Liver (tissue), 9 donors: ENCODE results near the gene P3H2. TPM values are rescaled to one million over a fixed set of nuclear protein-coding genes. Genes with fewer than 3 reads are reported as not detected.

Experiments
- DNase-seq: peaks from one replicate; pipeline ENCODE4 v3.0.0-alpha.2; 2017; ENCODE audit warnings: low spot score
- H3K27ac ChIP-seq, 2 donors: one replicate each; pipeline ENCODE4 v1.7.0; 2013; ENCODE audit warnings: inconsistent platforms in 2 of 2, low read length in 2 of 2, control low read depth in 1 of 2, low read depth in 1 of 2, mild to moderate bottlenecking in 1 of 2
- H3K27me3 ChIP-seq, 4 donors: one replicate each; pipeline versions ENCODE4 v1.6.1 to v1.7.0; 2013; ENCODE audit warnings: low read length in 3 of 4, inconsistent platforms in 1 of 4, mild to moderate bottlenecking in 1 of 4, moderate library complexity in 1 of 4; ENCODE audit not compliant: control insufficient read depth in 4 of 4, insufficient read depth in 4 of 4
- H3K36me3 ChIP-seq, 4 donors: one replicate each; pipeline versions ENCODE4 v1.6.1 to v1.7.0; 2013; ENCODE audit warnings: low read length in 3 of 4, mild to moderate bottlenecking in 3 of 4, low read depth in 1 of 4, moderate library complexity in 1 of 4; ENCODE audit not compliant: control insufficient read depth in 4 of 4, insufficient read depth in 3 of 4
- H3K4me1 ChIP-seq, 4 donors: one replicate each; pipeline versions ENCODE4 v1.6.1 to v1.7.0; 2013; ENCODE audit warnings: low read length in 3 of 4, mild to moderate bottlenecking in 3 of 4, moderate library complexity in 1 of 4; ENCODE audit not compliant: control insufficient read depth in 4 of 4, insufficient read depth in 4 of 4
- H3K4me3 ChIP-seq, 3 donors: one replicate each; pipeline versions ENCODE4 v1.6.1 to v1.7.0; 2013; ENCODE audit warnings: low read length in 3 of 3, control low read depth in 1 of 3, low read depth in 1 of 3, mild to moderate bottlenecking in 1 of 3
- H3K9ac ChIP-seq, 2 donors: one replicate each; pipeline ENCODE4 v1.7.0; 2013; ENCODE audit warnings: low read length in 2 of 2, mild to moderate bottlenecking in 2 of 2, moderate library complexity in 2 of 2, control low read depth in 1 of 2, low read depth in 1 of 2
- H3K9me3 ChIP-seq, 4 donors: one replicate each; pipeline versions ENCODE4 v1.6.1 to v1.7.0; 2013; ENCODE audit warnings: low read length in 3 of 4; ENCODE audit not compliant: control insufficient read depth in 4 of 4
- ATF3 ChIP-seq: IDR thresholded peaks from 2 replicates; pipeline ENCODE4 v1.6.1; 2016; ENCODE audit warnings: antibody characterized with exemption
- FOXA1 ChIP-seq: IDR thresholded peaks from 2 replicates; pipeline ENCODE4 v1.6.1; 2016; ENCODE audit warnings: antibody characterized with exemption
- FOXA2 ChIP-seq: IDR thresholded peaks from 2 replicates; pipeline ENCODE4 v1.6.1; 2016; ENCODE audit warnings: antibody characterized with exemption
- GABPA ChIP-seq, 2 donors: IDR thresholded peaks in 1 of 2; conservative IDR thresholded peaks in 1 of 2; 2 replicates each; pipeline ENCODE4 v1.6.1; 2016; ENCODE audit warnings: antibody characterized with exemption in 2 of 2, mild to moderate bottlenecking in 1 of 2, moderate library complexity in 1 of 2
- HNF4A ChIP-seq, 2 donors: conservative IDR thresholded peaks; 2 replicates each; pipeline ENCODE4 v1.6.1; 2016; ENCODE audit warnings: antibody characterized with exemption in 2 of 2, mild to moderate bottlenecking in 2 of 2
- JUND ChIP-seq, 2 donors: IDR thresholded peaks; 2 replicates each; pipeline ENCODE4 v1.6.1; 2016; ENCODE audit warnings: antibody characterized with exemption in 2 of 2
- NR2F2 ChIP-seq: IDR thresholded peaks from 2 replicates; pipeline ENCODE4 v1.6.1; 2016; ENCODE audit warnings: antibody characterized with exemption
- RAD21 ChIP-seq, 2 donors: IDR thresholded peaks; 2 replicates each; pipeline ENCODE4 v1.6.1; 2016; ENCODE audit warnings: antibody characterized with exemption in 2 of 2, mild to moderate bottlenecking in 2 of 2
- RXRA ChIP-seq, 2 donors: IDR thresholded peaks; 2 replicates each; pipeline ENCODE4 v1.6.1; 2017 to 2018; ENCODE audit warnings: antibody characterized with exemption in 2 of 2, mild to moderate bottlenecking in 1 of 2
- SP1 ChIP-seq: IDR thresholded peaks from 2 replicates; pipeline ENCODE4 v1.6.1; 2018; ENCODE audit warnings: antibody characterized with exemption, mild to moderate bottlenecking
- TAF1 ChIP-seq: conservative IDR thresholded peaks from 2 replicates; pipeline ENCODE4 v1.6.1; 2016; ENCODE audit warnings: antibody characterized with exemption, mild to moderate bottlenecking
- YY1 ChIP-seq: IDR thresholded peaks from 2 replicates; pipeline ENCODE4 v1.6.1; 2016; ENCODE audit warnings: antibody characterized with exemption, mild to moderate bottlenecking
- WGBS: extraction: QIAGEN DNeasy Blood & Tissue Kit; methylation state at CpG from one replicate; pipeline ENCODE4 v1.1.7; 2013; 5-methylcytosine and 5-hydroxymethylcytosine counted together
- polyA plus RNA-seq, 2 donors: library from polyadenylated mRNA; stranded (reverse) in 1 of 2; unstranded in 1 of 2; fragments of 200-250 nt in 1 of 2; fragments of >200 nt in 1 of 2; fragmentation: Nextera tagmentation in 1 of 2; extraction: Ambion mirVana in 1 of 2; gene quantifications; one replicate each; pipeline versions ENCODE4 v1.2.1 to v1.2.3, GENCODE V29; 2013 to 2015
- total RNA-seq, 2 donors: library from RNA; depleted of rRNA; stranded (reverse); fragments of >200 nt; gene quantifications; one replicate each; pipeline ENCODE4 v1.2.3, GENCODE V29; 2014
- TF ChIP-seq, protein P1 (sequence below): IDR thresholded peaks from 2 replicates; pipeline ENCODE4 v1.6.1; 2016; ENCODE audit warnings: antibody characterized with exemption
- TF ChIP-seq, protein P2 (sequence below): IDR thresholded peaks from 2 replicates; pipeline ENCODE4 v1.6.1; 2016; ENCODE audit warnings: antibody characterized with exemption, mild to moderate bottlenecking
- donor health status: healthy.
- donor health status: healthy.
- donor health status: healthy.
- donor health status: healthy.
- donor health status: healthy.

Gene P3H2
- total and polyA plus RNA-seq, 4 donors: 1.9 to 6.9 (median 4.1) TPM

- Histone ChIP-seq H3K4me1 (peaks cover 5 to 14% (median 9%) of the 10 kb centered on the region in 4 donors), H3K36me3 (no peaks in the 10 kb centered on the region), H3K27me3 (peaks cover 0 to 8% (median 0%) of the 10 kb centered on the region in 4 donors), H3K9me3 (no peaks in the 10 kb centered on the region), H3K27ac (no peak overlapping the region), H3K9ac (no peak overlapping the region), H3K4me3 (no peak overlapping the region)
- WGBS: 65% methylated on average over 3 of the region's 3 CpGs
- no peak for DNase-seq
- TF ChIP-seq HNF4A (conservative IDR thresholded peaks at IDR 0.05) (no peak), GABPA (IDR thresholded peaks at IDR 0.05 in 1 of 2, conservative IDR thresholded peaks at IDR 0.05 in 1 of 2) (no peak), RAD21 (IDR thresholded peaks at IDR 0.05) (no peak), ATF3 (no peak), NR2F2 (no peak), FOXA2 (no peak), YY1 (no peak)
These were observed 3.4 kb upstream of the P3H2 start for GRCh38 chr3:190124067-190124466.

- no peak for DNase-seq
- Histone ChIP-seq H3K27ac (no peak overlapping the region), H3K9me3 (no peaks in the 10 kb centered on the region), H3K36me3 (no peaks in the 10 kb centered on the region), H3K4me3 (no peak overlapping the region), H3K27me3 (peaks cover 0 to 12% (median 0%) of the 10 kb centered on the region in 4 donors), H3K4me1 (peaks cover 5 to 15% (median 10%) of the 10 kb centered on the region in 4 donors), H3K9ac (no peak overlapping the region)
- TF ChIP-seq YY1 (no peak), NR2F2 (no peak), ATF3 (no peak), TAF1 (no peak), RXRA (IDR thresholded peaks at IDR 0.05) (no peak), JUND (IDR thresholded peaks at IDR 0.05) (no peak), FOXA1 (no peak), FOXA2 (no peak)
- TF ChIP-seq, protein P1, sequence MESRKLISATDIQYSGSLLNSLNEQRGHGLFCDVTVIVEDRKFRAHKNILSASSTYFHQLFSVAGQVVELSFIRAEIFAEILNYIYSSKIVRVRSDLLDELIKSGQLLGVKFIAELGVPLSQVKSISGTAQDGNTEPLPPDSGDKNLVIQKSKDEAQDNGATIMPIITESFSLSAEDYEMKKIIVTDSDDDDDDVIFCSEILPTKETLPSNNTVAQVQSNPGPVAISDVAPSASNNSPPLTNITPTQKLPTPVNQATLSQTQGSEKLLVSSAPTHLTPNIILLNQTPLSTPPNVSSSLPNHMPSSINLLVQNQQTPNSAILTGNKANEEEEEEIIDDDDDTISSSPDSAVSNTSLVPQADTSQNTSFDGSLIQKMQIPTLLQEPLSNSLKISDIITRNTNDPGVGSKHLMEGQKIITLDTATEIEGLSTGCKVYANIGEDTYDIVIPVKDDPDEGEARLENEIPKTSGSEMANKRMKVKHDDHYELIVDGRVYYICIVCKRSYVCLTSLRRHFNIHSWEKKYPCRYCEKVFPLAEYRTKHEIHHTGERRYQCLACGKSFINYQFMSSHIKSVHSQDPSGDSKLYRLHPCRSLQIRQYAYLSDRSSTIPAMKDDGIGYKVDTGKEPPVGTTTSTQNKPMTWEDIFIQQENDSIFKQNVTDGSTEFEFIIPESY: no peak
- 82% methylated on average over 8 of the region's 8 CpGs for WGBS
These were observed 1.6 kb upstream of the P3H2 start for GRCh38 chr3:190122198-190122771.

DNA sequence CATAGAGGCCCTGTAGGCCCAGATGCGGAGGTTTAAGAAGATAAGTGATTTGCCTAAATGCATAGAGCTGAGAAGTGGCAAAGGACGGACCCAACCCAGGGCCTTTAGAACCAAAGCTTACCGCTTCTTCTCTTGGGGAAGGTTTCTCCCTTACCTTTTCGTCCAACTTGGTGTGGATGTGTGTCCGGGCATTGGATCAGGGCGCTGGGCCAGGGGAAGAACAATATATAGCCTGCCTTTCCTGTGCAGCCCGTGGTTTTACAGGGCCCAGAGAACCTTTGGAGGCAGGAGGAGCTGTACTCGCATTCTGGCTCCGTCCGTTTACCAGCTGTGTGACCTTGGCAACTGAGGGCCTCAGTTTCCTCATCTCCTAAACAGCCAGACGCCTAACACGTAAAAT is 686 bp upstream of the P3H2 start:
- WGBS: 86% methylated on average over 12 of the region's 12 CpGs
- H3K9ac ChIP-seq: no peak overlapping the region
- no peak overlapping the region for H3K4me3 ChIP-seq
- H3K9me3 ChIP-seq: no peaks in the 10 kb centered on the region
- DNase-seq: no peak
- H3K4me1 ChIP-seq: peaks cover 5 to 15% (median 10%) of the 10 kb centered on the region in 4 donors
- H3K36me3 ChIP-seq: no peaks in the 10 kb centered on the region
- no peak overlapping the region for H3K27ac ChIP-seq
- peaks cover 0 to 12% (median 0%) of the 10 kb centered on the region in 4 donors for H3K27me3 ChIP-seq
- TF ChIP-seq, protein P1: no peak
- TF ChIP-seq JUND (IDR thresholded peaks at IDR 0.05) (no peak), GABPA (IDR thresholded peaks at IDR 0.05 in 1 of 2, conservative IDR thresholded peaks at IDR 0.05 in 1 of 2) (no peak), SP1 (no peak), FOXA2 (no peak), NR2F2 (no peak)
- TF ChIP-seq, protein P2, sequence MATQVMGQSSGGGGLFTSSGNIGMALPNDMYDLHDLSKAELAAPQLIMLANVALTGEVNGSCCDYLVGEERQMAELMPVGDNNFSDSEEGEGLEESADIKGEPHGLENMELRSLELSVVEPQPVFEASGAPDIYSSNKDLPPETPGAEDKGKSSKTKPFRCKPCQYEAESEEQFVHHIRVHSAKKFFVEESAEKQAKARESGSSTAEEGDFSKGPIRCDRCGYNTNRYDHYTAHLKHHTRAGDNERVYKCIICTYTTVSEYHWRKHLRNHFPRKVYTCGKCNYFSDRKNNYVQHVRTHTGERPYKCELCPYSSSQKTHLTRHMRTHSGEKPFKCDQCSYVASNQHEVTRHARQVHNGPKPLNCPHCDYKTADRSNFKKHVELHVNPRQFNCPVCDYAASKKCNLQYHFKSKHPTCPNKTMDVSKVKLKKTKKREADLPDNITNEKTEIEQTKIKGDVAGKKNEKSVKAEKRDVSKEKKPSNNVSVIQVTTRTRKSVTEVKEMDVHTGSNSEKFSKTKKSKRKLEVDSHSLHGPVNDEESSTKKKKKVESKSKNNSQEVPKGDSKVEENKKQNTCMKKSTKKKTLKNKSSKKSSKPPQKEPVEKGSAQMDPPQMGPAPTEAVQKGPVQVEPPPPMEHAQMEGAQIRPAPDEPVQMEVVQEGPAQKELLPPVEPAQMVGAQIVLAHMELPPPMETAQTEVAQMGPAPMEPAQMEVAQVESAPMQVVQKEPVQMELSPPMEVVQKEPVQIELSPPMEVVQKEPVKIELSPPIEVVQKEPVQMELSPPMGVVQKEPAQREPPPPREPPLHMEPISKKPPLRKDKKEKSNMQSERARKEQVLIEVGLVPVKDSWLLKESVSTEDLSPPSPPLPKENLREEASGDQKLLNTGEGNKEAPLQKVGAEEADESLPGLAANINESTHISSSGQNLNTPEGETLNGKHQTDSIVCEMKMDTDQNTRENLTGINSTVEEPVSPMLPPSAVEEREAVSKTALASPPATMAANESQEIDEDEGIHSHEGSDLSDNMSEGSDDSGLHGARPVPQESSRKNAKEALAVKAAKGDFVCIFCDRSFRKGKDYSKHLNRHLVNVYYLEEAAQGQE: no peak
